ENCODE data around the gene RAB30.

GRCh38 chr11:83118814-83119213 lies 47.1 kb upstream of the RAB30 start:
- TF ChIP-seq CTCF (IDR thresholded peaks at IDR 0.05; ENCODE audit: low read length) (no peak), EZH2 (optimal IDR thresholded peaks at IDR 0.05; ENCODE audit: low read depth, low read length) (no peak), EZH2phosphoT487 (IDR thresholded peaks at IDR 0.05; ENCODE audit: low read length) (no peak)

Measured in MM.1S (cell line).